GM19193 (cell line): Measurements from ENCODE around the gene CDK5RAP2.

ENCODE experiments used
- POLR2A ChIP-seq: IDR thresholded peaks from 4 replicates; pipeline ENCODE4 v1.6.1; 2011; ENCODE audit not compliant: insufficient read depth, insufficient read length; ENCODE audit errors: extremely low read depth

CDK5RAP2 gene

DNA sequence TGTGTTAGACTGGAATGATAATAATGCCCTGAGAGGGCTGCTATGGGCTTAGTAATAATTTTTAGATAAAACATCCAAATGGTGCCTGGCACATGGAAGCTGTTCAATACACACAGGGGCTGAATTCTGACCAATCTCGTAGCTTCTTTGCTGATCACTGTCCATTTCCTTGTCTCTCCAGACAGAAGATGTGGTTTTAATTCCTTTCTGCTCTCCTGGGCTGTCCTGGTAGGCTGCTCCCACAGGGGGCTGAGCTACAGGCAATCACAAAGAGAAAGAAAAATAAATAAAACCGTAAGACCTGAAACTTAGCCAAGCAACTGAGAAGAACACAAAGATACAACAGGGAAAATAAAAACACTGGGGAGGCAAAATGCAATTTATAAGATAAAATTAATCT, 136.5 kb downstream of the CDK5RAP2 start:
- no peak for TF ChIP-seq POLR2A

DNA sequence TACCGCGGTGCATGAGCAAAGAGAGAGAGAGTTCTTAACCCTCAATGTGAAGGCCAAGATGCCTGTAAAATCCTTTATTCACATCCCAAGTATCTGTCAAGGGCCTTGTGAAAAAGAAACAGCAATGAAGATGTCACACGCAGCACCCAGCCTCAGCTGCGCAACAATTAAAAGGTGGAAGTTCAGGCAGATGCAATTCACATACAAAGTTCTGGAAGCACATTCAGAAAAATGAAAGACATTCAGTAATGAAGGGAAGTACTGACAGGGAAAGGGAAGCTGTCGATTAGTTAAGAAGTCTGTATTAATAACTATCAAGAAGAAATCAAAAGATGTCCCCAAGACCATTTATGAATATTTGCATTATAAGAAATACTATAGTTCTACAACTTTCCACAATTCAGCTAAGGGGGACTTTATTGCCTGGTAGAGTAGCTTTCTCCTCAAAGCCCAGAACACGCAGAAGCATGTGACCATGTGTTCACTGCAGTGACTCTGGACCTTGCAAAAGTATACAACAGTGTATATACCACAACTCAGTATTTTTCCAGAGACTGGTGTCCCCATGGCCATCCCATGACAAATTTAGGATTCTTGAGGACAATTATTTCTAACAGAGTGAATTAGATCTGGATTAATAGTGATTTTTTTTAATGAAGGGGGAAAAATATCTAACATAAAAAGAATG, 137.5 kb downstream of the CDK5RAP2 start:
- no peak for TF ChIP-seq POLR2A

- no peak for TF ChIP-seq POLR2A
Measured at GRCh38 chr9:120441426-120442307, 138.3 kb downstream of the CDK5RAP2 start.

GRCh38 chr9:120440791-120441190, 139.2 kb downstream of the CDK5RAP2 start:
- no peak for TF ChIP-seq POLR2A

DNA sequence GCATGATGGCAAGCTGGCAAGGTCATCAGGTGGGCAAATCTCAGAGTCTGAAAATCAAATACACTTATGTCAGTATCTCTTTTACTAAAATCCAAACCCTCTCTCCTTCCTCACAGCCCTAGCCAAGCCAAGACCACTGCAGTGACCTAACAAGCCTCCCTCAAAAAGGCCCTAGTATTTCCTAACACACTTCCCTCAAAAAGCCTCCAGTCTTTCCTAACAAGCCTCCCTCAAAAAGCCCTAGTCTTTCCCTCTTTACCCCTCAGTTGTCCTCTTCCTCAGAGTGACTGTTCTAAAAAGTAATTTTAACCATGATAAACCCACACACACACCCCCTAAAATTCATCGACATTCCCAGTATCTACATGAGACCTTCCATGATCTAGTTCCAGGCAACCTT, 140.0 kb downstream of the CDK5RAP2 start:
- TF ChIP-seq POLR2A = no peak

DNA sequence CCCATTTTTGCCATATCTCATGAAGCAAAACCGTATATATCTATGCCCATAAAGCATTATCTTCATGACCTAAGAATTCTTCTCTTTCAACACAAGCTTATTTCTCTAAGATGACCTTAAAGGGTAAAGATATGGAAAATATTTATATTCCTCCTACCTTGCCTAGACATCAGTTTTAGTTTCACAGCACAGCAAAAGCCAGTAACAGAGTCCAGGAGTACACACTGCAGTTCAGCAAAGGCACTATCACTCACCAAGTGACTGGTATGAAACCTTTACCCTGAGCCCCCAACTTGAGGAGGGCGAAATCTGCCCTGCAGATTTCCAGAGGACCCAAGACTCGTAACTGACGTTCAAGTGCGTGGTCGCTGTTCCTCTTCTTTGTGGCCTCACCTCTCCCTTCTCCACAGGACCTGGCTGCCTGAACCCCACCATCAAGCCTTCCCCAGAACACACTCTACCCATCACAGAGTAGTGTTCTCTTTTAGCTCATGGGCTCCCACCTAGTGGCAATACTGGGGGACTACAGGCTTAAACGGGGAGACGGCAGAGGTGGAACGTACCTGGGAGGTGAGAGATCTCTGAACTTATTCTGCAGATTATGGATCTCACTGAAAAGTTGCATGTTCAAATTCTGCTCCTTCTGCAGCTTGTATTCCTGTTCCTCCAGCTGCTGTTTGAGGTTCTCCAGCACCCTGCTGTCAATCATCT, 141.0 kb downstream of the CDK5RAP2 start:
- no peak for TF ChIP-seq POLR2A

DNA sequence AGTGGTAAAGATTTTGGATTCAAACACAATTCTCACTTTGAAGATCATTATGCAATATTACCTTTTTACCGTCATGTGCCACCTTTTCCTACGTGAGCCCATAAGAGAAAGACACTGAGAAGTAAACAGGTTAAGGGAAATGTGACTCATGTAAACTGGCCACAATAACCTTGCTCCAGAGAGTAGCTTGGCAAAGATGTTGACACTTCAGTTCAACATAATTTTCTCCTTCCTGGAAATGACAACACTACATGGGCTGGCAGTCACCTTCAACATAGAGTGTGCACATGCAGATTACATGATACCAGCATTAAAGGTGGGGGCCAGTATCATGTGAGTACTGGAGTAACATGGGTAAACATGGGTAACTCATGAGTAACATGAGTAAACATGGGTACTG, 141.9 kb downstream of the CDK5RAP2 start:
- TF ChIP-seq POLR2A = no peak

DNA sequence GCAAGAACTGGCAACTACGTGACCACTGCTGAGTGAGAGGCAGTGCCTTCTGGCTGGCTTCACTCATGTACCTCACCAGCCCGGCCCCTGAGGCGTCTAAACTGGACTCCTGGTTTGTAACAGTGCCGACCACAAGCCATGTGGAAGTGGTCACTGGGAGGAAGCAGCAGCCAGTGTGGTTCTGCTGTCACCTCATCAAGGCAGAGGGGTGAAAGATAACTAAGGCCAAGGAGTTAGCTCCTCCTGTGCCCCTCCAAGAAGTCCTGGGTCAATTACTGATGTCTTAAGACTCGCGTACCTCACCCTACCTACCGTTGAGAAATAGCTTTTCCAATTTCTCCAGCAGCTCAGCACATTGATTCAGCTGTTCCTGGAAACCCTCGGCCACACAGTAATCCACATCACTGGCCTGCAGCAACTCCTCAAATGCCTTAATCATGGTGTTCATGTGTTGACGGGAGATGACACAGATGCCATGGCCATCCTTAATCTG, 142.9 kb downstream of the CDK5RAP2 start:
- TF ChIP-seq POLR2A = no peak

DNA sequence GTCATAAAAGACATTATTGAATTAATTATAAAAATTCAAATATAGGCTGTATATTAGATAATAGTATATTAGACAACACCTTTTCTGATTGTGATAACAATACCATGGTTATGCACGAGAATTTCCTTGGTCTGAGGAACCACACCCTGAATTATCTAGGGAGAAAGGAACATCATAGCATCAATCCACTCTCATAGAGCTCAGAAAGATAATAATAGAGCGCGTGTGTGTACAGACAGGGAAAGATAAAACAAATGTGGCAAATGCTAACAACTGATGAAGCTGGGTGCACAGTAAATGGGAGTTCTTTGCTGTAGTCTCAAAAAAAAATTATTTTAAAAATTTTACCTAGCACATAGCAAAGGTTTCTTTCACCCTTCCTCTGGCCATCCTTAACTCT, 143.5 kb downstream of the CDK5RAP2 start:
- TF ChIP-seq POLR2A = no peak

DNA sequence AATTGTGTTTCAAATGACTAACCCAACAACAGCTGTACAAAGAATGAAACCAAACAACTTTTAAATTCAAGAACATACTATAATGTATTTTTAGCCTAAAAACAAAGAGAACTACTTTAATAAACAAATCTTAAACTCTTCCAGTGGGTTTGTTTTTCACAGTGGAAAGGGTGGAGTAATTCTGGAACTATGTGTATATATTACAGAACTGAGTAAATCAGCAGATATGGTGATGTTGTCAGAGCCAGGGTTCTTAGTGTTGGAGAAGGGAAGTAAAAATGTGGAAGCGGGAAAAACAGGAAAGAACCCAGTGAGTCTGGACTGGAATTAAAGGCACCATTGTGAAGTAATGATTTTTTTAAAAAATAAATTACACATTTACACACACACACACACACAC, 144.9 kb downstream of the CDK5RAP2 start:
- TF ChIP-seq POLR2A = no peak

DNA sequence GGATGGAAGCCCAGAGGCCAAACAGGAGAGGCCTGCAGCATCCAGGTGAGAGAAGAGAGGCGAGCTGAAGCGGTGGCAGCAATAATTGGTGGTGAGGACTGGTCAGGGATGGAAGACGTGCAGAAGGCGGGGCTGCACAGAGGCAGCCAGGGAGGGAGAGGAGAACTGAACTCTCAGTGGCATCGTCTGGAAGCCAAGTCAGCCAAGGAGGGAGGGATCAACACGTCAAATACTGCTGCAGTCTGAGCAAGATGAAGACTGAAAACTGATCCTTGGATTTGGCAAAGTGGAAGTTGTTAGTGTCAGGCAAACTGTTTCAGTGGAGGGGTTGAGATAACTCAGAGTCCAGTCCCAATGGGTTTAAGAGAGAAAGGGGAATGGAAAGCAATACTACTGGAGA, 145.4 kb downstream of the CDK5RAP2 start:
- TF ChIP-seq POLR2A = no peak

DNA sequence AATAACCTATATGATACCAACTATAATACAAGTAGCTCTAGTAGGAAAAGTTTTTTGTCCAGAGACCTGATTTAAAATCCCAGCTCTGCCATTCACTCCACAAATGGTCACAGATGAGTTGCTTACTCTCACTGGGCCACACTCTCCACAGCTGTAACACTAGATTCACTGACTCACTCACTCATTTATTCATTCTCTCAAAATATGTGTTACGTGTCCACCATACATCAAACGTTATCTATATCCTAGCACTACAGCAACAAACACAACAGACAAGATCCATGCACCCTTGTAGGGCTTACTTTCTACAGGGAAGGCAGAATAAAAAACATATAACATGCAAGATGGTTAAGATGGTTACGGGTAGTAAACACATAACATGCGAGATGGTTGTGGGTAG, 146.3 kb downstream of the CDK5RAP2 start:
- TF ChIP-seq POLR2A = no peak

- TF ChIP-seq POLR2A = no peak
Measured at GRCh38 chr9:120432600-120432999, 147.4 kb downstream of the CDK5RAP2 start.

DNA sequence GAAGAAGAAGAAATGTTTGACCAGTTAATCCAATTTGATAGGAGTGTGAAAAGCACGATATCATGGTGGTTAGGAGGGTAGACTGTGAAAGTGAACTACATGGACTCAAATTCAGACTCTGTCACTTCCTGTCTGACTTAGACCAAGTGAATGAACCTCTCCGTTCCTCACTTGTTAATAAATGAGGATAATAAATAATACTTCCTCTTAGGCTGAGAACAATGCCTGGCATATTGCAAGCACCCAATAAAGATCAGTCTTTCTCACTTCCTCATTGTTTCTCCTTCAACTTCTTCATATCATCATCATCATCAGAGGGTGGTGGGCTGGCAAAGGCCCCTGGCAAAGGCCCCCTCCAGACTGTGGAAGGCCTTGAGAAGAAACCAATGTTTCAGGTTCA, 148.7 kb downstream of the CDK5RAP2 start:
- TF ChIP-seq POLR2A = no peak

DNA sequence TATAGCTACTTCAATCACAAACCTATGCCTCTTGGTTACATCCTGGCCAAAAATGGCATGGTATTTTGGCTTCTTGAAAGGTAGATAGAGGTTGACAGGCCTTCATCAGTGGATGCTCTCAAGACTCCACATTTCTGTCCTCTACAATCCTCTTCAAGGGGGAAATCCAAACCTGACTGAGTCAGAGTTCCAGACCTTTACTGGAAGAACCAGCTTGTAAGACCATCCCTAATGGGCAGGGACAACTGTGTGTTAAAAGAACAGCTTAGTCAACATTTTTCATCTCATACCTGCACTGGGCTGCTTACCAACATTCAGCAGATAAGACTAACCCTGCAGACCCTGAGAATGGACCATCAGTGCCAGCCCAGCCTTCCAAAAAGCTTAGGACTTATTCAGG, 155.7 kb downstream of the CDK5RAP2 start:
- no peak for TF ChIP-seq POLR2A
